Hematopoietic multipotent progenitor cell treated with erythropoietin and hydrocortisone succinate and interleukin-3 and kit ligand, for 15 days (in vitro differentiated cells): ENCODE results near the gene VWA1.
"Not testable (repeated sequence)": the region's sequence is repeated elsewhere in the genome, so short reads cannot be mapped to it uniquely, and the experiment has no call there.

Experiments
- DNase-seq: peaks from one replicate; pipeline ENCODE4 v3.0.0-alpha.2; 2015; ENCODE audit warnings: low spot score

Gene VWA1

DNA sequence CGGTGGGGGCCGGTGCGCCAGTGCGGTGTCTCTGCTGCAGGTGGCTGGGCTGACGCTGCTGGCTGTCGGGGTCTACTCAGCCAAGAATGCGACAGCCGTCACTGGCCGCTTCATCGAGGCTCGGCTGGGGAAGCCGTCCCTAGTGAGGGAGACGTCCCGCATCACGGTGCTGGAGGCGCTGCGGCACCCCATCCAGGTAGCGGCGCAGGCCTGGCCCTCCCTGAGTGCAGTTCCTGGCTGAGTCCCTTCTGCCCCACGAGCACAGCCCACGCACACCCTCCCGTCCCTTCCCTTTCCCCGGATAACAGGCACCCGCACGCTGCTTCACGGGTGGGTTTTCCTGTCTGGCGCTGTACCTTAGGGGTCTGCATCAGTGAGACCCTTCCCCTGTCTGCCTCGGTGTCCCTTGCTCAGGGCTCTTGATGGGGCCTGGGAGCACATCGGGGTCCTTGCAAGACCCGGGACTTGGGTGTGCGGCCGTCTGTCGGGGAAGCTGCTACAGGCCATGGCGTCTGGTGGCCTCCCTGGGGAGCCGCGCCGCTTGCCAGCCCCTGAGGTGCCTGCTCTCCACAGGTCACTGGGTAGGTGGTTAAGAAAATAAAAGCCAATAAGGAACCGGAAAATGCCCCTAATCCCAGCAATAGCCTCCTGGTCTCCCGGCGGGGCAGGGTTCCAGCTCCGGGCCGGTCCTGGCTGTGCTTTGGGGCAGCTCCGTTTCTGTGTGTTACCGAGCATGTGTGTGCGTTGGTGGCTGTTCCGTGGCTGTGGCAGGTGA is 49.7 kb downstream of the VWA1 start:
- DNase-seq = not testable (repeated sequence)

DNA sequence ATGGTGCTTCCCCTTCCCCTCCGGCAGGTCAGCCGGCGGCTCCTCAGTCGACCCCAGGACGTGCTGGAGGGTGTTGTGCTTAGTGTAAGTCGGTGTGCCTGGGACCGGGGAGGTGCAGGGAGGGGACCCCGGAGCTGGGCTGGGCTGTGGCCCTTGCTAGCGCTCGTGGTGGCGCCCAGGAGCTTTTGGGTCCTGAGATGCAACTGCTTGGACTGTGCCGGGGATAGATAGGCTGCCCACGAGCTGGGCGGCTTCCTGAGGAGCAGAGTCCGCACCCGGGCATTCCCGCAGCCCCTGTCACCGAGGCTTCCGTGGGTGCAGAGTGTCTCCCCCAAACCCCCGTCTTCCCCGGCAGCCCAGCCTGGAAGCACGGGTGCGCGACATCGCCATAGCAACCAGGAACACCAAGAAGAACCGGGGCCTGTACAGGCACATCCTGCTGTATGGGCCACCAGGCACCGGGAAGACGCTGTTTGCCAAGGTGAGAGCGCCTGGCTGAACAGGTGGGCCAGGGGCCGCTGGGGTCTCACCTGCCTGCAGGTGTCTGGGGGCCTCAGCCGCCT is 50.3 kb downstream of the VWA1 start:
- not testable (repeated sequence) for DNase-seq

DNA sequence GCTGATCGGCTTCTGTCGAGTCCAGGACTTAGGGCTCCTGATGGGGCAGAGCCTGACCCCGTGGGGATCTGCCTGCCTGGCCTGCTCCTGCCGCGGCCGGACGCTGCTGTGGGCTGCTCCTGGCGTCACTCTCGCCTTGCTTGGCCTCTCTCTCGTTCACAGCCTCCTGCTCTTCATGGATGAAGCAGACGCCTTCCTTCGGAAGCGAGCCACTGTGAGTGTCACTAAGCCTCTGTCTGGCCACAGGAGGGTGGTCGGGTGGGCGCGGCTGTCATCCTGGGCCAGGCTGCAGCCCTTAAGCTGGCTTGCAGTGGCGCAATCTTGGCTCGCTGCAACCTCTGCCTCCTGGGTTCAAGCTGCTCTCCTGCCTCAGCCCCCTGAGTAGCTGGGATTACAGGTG is 52.2 kb downstream of the VWA1 start:
- DNase-seq = no peak

DNA sequence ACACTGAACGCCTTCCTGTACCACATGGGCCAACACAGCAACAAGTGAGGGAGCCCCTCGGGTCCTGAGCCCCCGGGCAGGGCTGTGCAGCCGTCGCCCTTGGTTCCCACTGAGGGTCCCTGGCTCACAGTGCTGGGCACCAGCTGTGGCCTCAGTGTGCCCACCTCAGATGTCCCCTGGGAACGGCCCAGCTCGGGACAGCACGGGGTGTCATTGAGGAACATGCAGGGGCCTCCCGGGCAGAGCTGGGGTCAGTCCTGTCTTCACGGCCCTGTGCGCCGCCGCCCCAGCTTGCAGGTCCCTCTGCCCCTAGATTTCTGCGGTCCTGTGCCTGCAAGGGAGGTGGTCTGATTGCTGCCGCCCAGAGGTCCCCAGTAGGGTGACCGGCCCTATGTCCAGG is 53.7 kb downstream of the VWA1 start:
- no peak for DNase-seq

DNA sequence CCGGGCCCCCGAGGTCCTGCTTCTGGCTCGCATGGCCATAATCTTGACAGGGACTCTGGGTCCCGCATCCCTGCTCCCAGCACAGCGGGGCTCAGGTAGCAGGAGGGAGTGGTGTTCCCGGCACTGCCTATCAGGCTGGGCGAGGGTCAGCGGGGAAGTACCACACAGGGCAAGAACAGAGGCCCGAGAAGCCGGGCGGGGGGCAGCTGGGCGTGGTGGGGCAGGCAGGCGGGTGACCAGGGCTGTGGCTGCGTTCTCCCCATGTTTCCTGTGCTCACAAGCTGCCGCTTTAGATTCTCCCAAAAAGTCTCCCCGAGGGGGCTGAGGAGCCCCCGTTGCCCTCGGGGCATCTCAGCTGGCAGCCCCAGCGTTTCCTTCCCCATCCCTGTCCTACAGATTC is 54.4 kb downstream of the VWA1 start:
- DNase-seq = no peak

DNA sequence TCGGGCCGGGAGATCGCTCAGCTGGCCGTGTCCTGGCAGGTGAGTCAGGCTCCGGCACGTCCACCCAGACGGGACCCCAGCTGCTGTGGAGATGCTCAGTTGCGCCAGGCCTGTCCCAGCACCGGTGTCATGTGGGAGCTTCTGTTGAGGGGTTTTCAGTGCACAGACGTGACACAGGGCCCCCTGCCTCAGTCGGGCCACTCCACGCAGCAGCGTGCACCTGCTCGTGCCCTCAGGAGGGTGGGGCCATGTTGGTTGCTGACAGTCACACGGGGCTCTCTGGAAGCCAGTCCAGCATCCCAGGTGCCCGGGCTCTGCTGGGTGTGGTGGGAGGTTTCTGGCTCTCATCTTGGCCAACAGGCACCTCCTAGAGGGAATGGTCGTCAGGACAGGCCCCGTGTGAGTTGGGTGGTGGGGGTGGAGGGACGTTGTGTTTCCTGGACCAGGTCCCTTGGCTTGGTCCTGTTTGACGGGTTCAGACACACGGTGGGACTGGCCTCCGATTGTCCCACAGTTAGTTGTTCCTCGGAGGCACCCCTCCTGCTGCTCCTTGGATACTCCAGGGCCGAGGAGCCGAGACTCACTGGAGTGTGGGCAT is 55.2 kb downstream of the VWA1 start:
- no peak for DNase-seq

DNA sequence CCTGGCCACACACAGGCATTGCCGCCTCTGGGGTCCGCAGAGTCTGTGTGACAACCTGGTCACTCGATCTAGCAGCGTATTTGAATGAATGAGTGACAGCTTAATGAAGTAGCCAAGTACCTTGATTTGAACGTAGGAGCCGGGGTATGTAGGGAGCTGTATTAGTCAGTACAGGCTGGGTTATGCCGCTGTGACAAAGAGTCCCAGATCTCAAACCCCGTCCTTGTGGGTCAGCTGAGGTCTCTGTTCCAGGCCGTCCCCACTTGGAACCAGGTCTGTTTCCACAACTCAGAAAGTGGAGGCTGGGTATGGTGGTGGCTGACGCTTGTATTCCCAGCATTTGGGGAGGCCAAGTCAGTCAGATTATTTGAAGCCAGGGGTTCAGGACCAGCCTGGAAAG is 56.1 kb downstream of the VWA1 start:
- DNase-seq = no peak
